ENCODE measurements around the gene KIAA0513.

- TF ChIP-seq MAX (IDR thresholded peaks at IDR 0.05) (no peak), CTCF (IDR thresholded peaks at IDR 0.05 in 2 of 3, conservative IDR thresholded peaks at IDR 0.05 in 1 of 3; ENCODE audit: borderline replicate concordance in 1 of 3, insufficient read depth in 1 of 3, low read depth in 2 of 3, low read length in 2 of 3) (no peak), EZH2 (IDR thresholded peaks at IDR 0.05) (no peak), CEBPB (IDR thresholded peaks at IDR 0.05; ENCODE audit: low read depth) (no peak), JUND (IDR thresholded peaks at IDR 0.05) (no peak), POLR2A (IDR thresholded peaks at IDR 0.05; ENCODE audit: borderline replicate concordance, extremely low read depth, insufficient read depth, insufficient read length) (no peak), ZFX (IDR thresholded peaks at IDR 0.05) (no peak), SP1 (IDR thresholded peaks at IDR 0.05; ENCODE audit: low read depth) (no peak), EGR1 (IDR thresholded peaks at IDR 0.05; ENCODE audit: low read depth) (no peak)
Measured at GRCh38 chr16:85136213-85136701, 108.7 kb downstream of the KIAA0513 start.
